ENCODE measurements around the gene PAPOLA.
"Not testable (repeated sequence)": the region's sequence is repeated elsewhere in the genome, so short reads cannot be mapped to it uniquely, and the experiment has no call there.

Gene PAPOLA

GRCh38 chr14:96501217-96501739 lies 904 bp upstream of the PAPOLA start:
- TF ChIP-seq CTCF (IDR thresholded peaks at IDR 0.05; ENCODE audit: control insufficient read depth, insufficient read depth, low read depth, low read length, missing control alignments), result no peak
- DNase-seq (ENCODE audit: low read depth), result no peak
- H3K4me3 ChIP-seq (ENCODE audit: control insufficient read depth, low read depth, low read length), result peak overlapping the region; percentile 97

- H3K4me3 ChIP-seq (ENCODE audit: control insufficient read depth, low read depth, low read length), result peak overlapping the region; percentile 97
- no peak for DNase-seq (ENCODE audit: low read depth)
- no peak for TF ChIP-seq CTCF (IDR thresholded peaks at IDR 0.05; ENCODE audit: control insufficient read depth, insufficient read depth, low read depth, low read length, missing control alignments)
Observed at GRCh38 chr14:96502621-96503305, 581 bp downstream of the PAPOLA start.

GRCh38 chr14:96503306-96503679 lies 1.1 kb downstream of the PAPOLA start:
- no peak for DNase-seq (ENCODE audit: low read depth)
- peak overlapping the region; percentile 97 for H3K4me3 ChIP-seq (ENCODE audit: control insufficient read depth, low read depth, low read length)
- no peak for TF ChIP-seq CTCF (IDR thresholded peaks at IDR 0.05; ENCODE audit: control insufficient read depth, insufficient read depth, low read depth, low read length, missing control alignments)

- H3K4me3 ChIP-seq (ENCODE audit: control insufficient read depth, low read depth, low read length); DNase-seq (ENCODE audit: low read depth): not testable (repeated sequence)
Observed at GRCh38 chr14:96504353-96504752, 2.2 kb downstream of the PAPOLA start.

GRCh38 chr14:96507723-96508122 lies 5.5 kb downstream of the PAPOLA start:
- no peak overlapping the region for H3K4me3 ChIP-seq (ENCODE audit: control insufficient read depth, low read depth, low read length)
- no peak for TF ChIP-seq CTCF (IDR thresholded peaks at IDR 0.05; ENCODE audit: control insufficient read depth, insufficient read depth, low read depth, low read length, missing control alignments)
- DNase-seq (ENCODE audit: low read depth), result no peak

- no peak for DNase-seq (ENCODE audit: low read depth)
- TF ChIP-seq CTCF (IDR thresholded peaks at IDR 0.05; ENCODE audit: control insufficient read depth, insufficient read depth, low read depth, low read length, missing control alignments), result no peak
Observed at GRCh38 chr14:96508900-96509299, 6.7 kb downstream of the PAPOLA start.

GRCh38 chr14:96509457-96510090 lies 7.4 kb downstream of the PAPOLA start:
- H3K4me3 ChIP-seq (ENCODE audit: control insufficient read depth, low read depth, low read length), result no peak overlapping the region

More at GRCh38 chr14:96508900-96509299, 6.7 kb downstream of the PAPOLA start:
- H3K4me3 ChIP-seq (ENCODE audit: control insufficient read depth, low read depth, low read length), result no peak overlapping the region

More at GRCh38 chr14:96509457-96510090, 7.4 kb downstream of the PAPOLA start:
- no peak for DNase-seq (ENCODE audit: low read depth)
- TF ChIP-seq CTCF (IDR thresholded peaks at IDR 0.05; ENCODE audit: control insufficient read depth, insufficient read depth, low read depth, low read length, missing control alignments), result no peak

All from AG09309 (cell line).